OCI-LY7 (cell line): ENCODE measurements around the gene TMEM8B. TPM values are rescaled to one million over a fixed set of nuclear protein-coding genes. Genes with fewer than 3 reads are reported as not detected.
A peak's percentile ranks its signal among the peaks of the same experiment; 100 is the strongest.
"Not testable (repeated sequence)": the region's sequence is repeated elsewhere in the genome, so short reads cannot be mapped to it uniquely, and the experiment has no call there.

Experiments used
- BruUV-seq: library from RNA; stranded (reverse); fragments of 400-500 nt; replicated peaks from 2 replicates; lab custom pipeline; 2021; lab: Mats Ljungman, UMichigan
- CTCF ChIA-PET: fragments of 300-600 bp; sonication (Branson Sonifier 250); formaldehyde crosslinking; loops from one replicate; lab custom pipeline; 2022; ENCODE audit warnings: antibody characterized with exemption; ENCODE audit not compliant: unreplicated experiment; lab: Charles Lee
- POLR2A ChIA-PET: fragments of 300-600 bp; sonication (Branson Sonifier 250); formaldehyde crosslinking; loops from one replicate; lab custom pipeline; 2022; ENCODE audit warnings: antibody characterized with exemption; lab: Charles Lee
- DNase-seq: peaks from one replicate; pipeline ENCODE4 v3.0.0-alpha.2; 2015; ENCODE audit warnings: low spot score
- H2AFZ ChIP-seq: fragments of 200-600 bp; sonication (generic), shearing (Covaris generic); 2 replicates; pipeline ENCODE4 v1.6.1; 2014; ENCODE audit warnings: mild to moderate bottlenecking, antibody characterized with exemption, low read length, moderate library complexity
- H3K27ac ChIP-seq: fragments of 200-600 bp; sonication (generic); 2 replicates; pipeline ENCODE4 v1.5.1; 2014; ENCODE audit warnings: mixed run types, low read depth, mild to moderate bottlenecking, moderate library complexity, low read length, inconsistent platforms; ENCODE audit not compliant: poor library complexity, severe bottlenecking
- H3K36me3 ChIP-seq: fragments of 200-600 bp; sonication (generic); 2 replicates; pipeline ENCODE4 v1.6.1; 2014; ENCODE audit warnings: mild to moderate bottlenecking, antibody characterized with exemption, low read length, moderate library complexity, mixed read lengths; ENCODE audit not compliant: insufficient read depth
- H3K4me1 ChIP-seq: fragments of 200-600 bp; sonication (generic); 2 replicates; pipeline ENCODE4 v1.5.1; 2014; ENCODE audit warnings: mild to moderate bottlenecking, low read length; ENCODE audit not compliant: insufficient read depth, poor library complexity, severe bottlenecking
- H3K4me2 ChIP-seq: fragments of 200-600 bp; sonication (generic); 2 replicates; pipeline ENCODE4 v1.6.1; 2014; ENCODE audit warnings: mild to moderate bottlenecking, low read length
- H3K4me3 ChIP-seq: fragments of 200-600 bp; sonication (generic); 2 replicates; pipeline ENCODE4 v1.5.1; 2014; ENCODE audit warnings: mild to moderate bottlenecking, low read depth, low read length; ENCODE audit not compliant: poor library complexity, severe bottlenecking
- H3K79me2 ChIP-seq: fragments of 200-600 bp; sonication (generic); 2 replicates; pipeline ENCODE4 v1.6.1; 2016; ENCODE audit warnings: low read depth, mild to moderate bottlenecking, low read length, moderate library complexity, mixed read lengths; ENCODE audit not compliant: insufficient read depth
- H3K9me2 ChIP-seq: fragments of 200-600 bp; sonication (generic); 2 replicates; pipeline ENCODE4 v1.6.1; 2016; ENCODE audit warnings: mild to moderate bottlenecking, low read length, mixed read lengths; ENCODE audit not compliant: insufficient read depth
- H3K9me3 ChIP-seq: fragments of 200-600 bp; sonication (generic); 2 replicates; pipeline ENCODE4 v1.6.1; 2014; ENCODE audit warnings: mild to moderate bottlenecking, mixed run types, low read length, mixed read lengths
- H4K20me1 ChIP-seq: fragments of 200-600 bp; sonication (generic); 2 replicates; pipeline ENCODE4 v1.6.1; 2014; ENCODE audit warnings: mild to moderate bottlenecking, antibody characterized with exemption, low read length, moderate library complexity, mixed read lengths; ENCODE audit not compliant: insufficient read depth
- EZH2phosphoT487 ChIP-seq: fragments of 200-600 bp; sonication (generic); IDR thresholded peaks from 2 replicates; pipeline ENCODE4 v1.6.1; 2018; ENCODE audit warnings: low read depth, borderline replicate concordance, mild to moderate bottlenecking, mixed run types, antibody characterized with exemption, low read length, moderate library complexity, mixed read lengths
- intact Hi-C: fragments of 100-400 bp; cut with micrococcal nuclease; formaldehyde crosslinking; loops from one replicate; pipeline ENCODE4 v1.10.0; 2022; ENCODE audit not compliant: unreplicated experiment
- total RNA-seq, 2 experiments: library from RNA; depleted of rRNA in 1 of 2; stranded (reverse); fragments of >200 nt in 1 of 2; shearing (Covaris generic) in 1 of 2; gene quantifications; 2 replicates each; pipeline ENCODE4 v1.2.3, GENCODE V29; 2014 to 2022
- TF ChIP-seq, protein P1 (sequence below): fragments of 200-600 bp; sonication (generic); conservative IDR thresholded peaks from 2 replicates; pipeline ENCODE4 v1.5.1; 2014; ENCODE audit warnings: mild to moderate bottlenecking, antibody characterized with exemption, low read length, moderate library complexity, mixed read lengths

Gene TMEM8B
- total RNA-seq, 2 experiments from 2014 or later = 3.1 to 15.7 TPM

- Histone ChIP-seq H3K9me3 (no peaks in the 10 kb centered on the region), H3K27ac (no peak overlapping the region), H3K79me2 (no peaks in the 10 kb centered on the region), H4K20me1 (no peaks in the 10 kb centered on the region), H2AFZ (peak overlapping the region; percentile 35; the same call in 1 of the 2 replicates), H3K4me2 (no peak overlapping the region), H3K4me1 (peaks cover 10% of the 10 kb centered on the region), H3K36me3 (no peaks in the 10 kb centered on the region), H3K9me2 (no peaks in the 10 kb centered on the region), H3K4me3 (no peak overlapping the region)
- no peak for TF ChIP-seq EZH2phosphoT487
- TF ChIP-seq, protein P1, sequence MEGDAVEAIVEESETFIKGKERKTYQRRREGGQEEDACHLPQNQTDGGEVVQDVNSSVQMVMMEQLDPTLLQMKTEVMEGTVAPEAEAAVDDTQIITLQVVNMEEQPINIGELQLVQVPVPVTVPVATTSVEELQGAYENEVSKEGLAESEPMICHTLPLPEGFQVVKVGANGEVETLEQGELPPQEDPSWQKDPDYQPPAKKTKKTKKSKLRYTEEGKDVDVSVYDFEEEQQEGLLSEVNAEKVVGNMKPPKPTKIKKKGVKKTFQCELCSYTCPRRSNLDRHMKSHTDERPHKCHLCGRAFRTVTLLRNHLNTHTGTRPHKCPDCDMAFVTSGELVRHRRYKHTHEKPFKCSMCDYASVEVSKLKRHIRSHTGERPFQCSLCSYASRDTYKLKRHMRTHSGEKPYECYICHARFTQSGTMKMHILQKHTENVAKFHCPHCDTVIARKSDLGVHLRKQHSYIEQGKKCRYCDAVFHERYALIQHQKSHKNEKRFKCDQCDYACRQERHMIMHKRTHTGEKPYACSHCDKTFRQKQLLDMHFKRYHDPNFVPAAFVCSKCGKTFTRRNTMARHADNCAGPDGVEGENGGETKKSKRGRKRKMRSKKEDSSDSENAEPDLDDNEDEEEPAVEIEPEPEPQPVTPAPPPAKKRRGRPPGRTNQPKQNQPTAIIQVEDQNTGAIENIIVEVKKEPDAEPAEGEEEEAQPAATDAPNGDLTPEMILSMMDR = no peak
- BruUV-seq = no TSS peak
- ChIA-PET CTCF (no interaction called here), POLR2A (interaction anchor here (0.7 to 0.9 kb wide), 2 partner anchors 10 to 34 kb away, joined by 3 read pairs; no protein-coding TSS in a partner anchor)
- intact Hi-C loops = no loop called here
- no peak for DNase-seq
Measured at GRCh38 chr9:35892051-35892450, 63.0 kb downstream of the TMEM8B start.

GRCh38 chr9:35896570-35896969, 67.5 kb downstream of the TMEM8B start:
- H3K36me3 ChIP-seq = no peaks in the 10 kb centered on the region
- POLR2A ChIA-PET = interaction anchor here (0.6 kb wide), 1 partner anchor 29 kb away, joined by 3 read pairs; no protein-coding TSS in a partner anchor
- TF ChIP-seq, protein P1 = no peak
- no peak for TF ChIP-seq EZH2phosphoT487
- H3K4me3 ChIP-seq = no peak overlapping the region
- no peaks in the 10 kb centered on the region for H3K9me3 ChIP-seq
- no TSS peak for BruUV-seq
- intact Hi-C loops = no loop called here
- H3K9me2 ChIP-seq = no peaks in the 10 kb centered on the region
- H3K79me2 ChIP-seq = no peaks in the 10 kb centered on the region
- no peak overlapping the region for H3K4me2 ChIP-seq
- peaks cover 35% of the 10 kb centered on the region for H3K4me1 ChIP-seq
- H2AFZ ChIP-seq = no peak overlapping the region
- no peak for DNase-seq
- CTCF ChIA-PET = interaction anchor here (0.5 kb wide), 1 partner anchor 51 kb away, joined by 6 read pairs; no protein-coding TSS in a partner anchor
- no peaks in the 10 kb centered on the region for H4K20me1 ChIP-seq
- H3K27ac ChIP-seq = no peak overlapping the region

DNA sequence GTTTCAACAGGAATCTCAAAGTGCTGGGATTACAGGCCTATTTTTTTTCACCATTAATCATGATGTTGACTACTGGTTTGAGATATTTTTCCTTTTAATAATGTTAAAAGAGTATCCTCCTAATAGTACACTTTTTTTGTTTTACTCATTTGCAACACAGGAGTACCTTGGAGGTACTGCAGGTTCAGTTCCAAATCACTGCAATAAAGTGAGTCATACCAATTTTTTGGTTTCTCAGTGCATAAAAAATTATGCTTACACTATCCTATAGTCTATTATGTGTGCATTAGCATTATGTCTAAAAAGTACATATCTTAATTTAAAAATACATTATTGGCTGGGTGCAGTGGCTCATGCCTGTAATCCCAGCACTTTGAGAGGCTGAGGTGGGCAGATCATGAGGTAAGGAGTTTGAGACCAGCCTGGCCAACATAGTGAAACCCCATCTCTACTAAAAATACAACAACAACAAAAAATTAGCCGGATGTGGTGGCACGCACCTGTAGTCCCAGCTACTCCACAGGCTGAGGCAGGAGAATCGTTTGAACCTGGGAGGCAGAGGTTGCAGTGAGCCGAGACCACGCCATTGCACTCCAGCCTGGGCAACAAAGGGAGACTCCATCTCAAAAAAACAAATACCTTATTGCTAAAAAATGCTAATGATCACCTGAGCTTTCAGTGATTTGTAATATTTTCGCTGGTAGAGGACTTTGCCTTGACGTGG, 68.5 kb downstream of the TMEM8B start:
- H3K4me3 ChIP-seq = peak overlapping the region; percentile 21
- peaks cover 35% of the 10 kb centered on the region for H3K4me1 ChIP-seq
- BruUV-seq, intact Hi-C loops, H4K20me1 ChIP-seq, H3K36me3 ChIP-seq, H3K9me3 ChIP-seq, H3K9me2 ChIP-seq, H3K79me2 ChIP-seq, CTCF ChIA-PET: not testable (repeated sequence)
- H3K4me2 ChIP-seq = peak overlapping the region; percentile 52
- H2AFZ ChIP-seq = peak overlapping the region; percentile 60; the same call in 1 of the 2 replicates
- H3K27ac ChIP-seq = peak overlapping the region; percentile 64
- POLR2A ChIA-PET = interaction anchor here (0.6 to 0.9 kb wide), 3 partner anchors 28 to 132 kb away, joined by 3 read pairs; no protein-coding TSS in a partner anchor
- DNase-seq = peak; percentile 51
